ENCODE measurements around the gene PAQR9. TPM values are rescaled to one million over a fixed set of nuclear protein-coding genes. Genes with fewer than 3 reads are reported as not detected.
A peak's percentile ranks its signal among the peaks of the same experiment; 100 is the strongest.

The PAQR9 gene
- total RNA-seq, 4 donors from 2014 or later: 0.14 TPM; not detected in 3

DNA sequence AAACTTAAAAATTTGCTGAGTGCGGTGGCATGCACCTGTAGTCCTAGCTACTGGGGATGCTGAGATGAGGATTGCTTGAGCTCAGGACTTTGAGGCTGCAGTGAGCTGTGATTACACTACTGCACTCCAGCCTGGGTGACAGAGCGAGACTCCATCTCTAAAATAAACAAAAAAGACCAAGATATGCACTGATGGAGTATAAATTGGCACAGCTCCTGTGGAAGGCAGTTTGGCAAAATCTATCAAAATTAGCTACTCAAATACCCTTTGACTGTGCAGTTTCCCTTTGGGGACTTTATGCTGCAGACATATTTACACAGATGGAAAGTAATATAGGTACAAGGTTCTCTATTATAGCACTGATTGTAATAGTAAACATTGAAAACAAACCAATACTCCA, 19.8 kb upstream of the PAQR9 start:
- Histone ChIP-seq H3K4me3 (no peak overlapping the region), H3K27me3 (no peaks in the 10 kb centered on the region), H3K9me3 (no peaks in the 10 kb centered on the region), H3K27ac (no peak overlapping the region), H3K36me3 (no peaks in the 10 kb centered on the region), H3K4me1 (no peaks in the 10 kb centered on the region)
- TF ChIP-seq POLR2A (IDR thresholded peaks at IDR 0.05): no peak
- TF ChIP-seq, protein P1, sequence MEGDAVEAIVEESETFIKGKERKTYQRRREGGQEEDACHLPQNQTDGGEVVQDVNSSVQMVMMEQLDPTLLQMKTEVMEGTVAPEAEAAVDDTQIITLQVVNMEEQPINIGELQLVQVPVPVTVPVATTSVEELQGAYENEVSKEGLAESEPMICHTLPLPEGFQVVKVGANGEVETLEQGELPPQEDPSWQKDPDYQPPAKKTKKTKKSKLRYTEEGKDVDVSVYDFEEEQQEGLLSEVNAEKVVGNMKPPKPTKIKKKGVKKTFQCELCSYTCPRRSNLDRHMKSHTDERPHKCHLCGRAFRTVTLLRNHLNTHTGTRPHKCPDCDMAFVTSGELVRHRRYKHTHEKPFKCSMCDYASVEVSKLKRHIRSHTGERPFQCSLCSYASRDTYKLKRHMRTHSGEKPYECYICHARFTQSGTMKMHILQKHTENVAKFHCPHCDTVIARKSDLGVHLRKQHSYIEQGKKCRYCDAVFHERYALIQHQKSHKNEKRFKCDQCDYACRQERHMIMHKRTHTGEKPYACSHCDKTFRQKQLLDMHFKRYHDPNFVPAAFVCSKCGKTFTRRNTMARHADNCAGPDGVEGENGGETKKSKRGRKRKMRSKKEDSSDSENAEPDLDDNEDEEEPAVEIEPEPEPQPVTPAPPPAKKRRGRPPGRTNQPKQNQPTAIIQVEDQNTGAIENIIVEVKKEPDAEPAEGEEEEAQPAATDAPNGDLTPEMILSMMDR (IDR thresholded peaks at IDR 0.05): no peak
- intact Hi-C loops (cut with DNase I; ENCODE audit: low total_unique reads): no loop called here
- no peak for DNase-seq

DNA sequence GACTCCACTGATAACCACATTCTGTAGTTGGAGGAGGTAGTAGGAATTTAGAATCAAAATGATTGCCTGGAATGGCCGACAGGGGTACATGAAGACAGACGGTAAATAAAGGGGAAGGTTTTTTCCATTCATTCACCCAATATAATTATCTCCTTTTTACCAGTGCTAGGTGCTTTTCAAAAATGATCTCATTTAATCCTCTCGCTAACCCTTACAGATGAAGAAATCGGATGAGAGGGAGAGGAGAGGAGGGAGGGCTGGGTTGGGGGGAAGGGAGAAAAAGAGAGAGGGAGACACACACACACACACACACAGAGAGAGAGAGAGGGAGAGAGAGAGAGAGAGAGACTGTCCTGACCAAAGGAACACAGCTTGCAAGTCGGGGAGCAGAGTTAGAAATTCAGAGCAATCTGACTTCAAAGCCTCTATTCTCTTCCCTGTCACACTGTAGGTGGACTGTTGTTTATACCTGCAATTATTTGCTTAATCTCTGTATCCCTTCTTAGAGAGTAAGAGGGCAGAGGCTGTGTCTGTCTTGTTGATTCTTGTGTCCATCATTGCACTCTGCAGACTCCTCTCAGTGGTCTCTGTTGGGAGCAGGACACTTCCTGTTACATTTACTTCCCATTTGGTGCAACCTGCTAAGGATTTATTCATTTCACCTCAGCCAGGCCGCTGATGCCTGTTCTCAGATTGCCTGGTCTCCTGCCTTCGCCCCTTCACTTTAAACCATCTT, 18.7 kb upstream of the PAQR9 start:
- Histone ChIP-seq H3K36me3 (no peaks in the 10 kb centered on the region), H3K27ac (no peak overlapping the region)
- intact Hi-C loops (cut with DNase I; ENCODE audit: low total_unique reads): no loop called here

DNA sequence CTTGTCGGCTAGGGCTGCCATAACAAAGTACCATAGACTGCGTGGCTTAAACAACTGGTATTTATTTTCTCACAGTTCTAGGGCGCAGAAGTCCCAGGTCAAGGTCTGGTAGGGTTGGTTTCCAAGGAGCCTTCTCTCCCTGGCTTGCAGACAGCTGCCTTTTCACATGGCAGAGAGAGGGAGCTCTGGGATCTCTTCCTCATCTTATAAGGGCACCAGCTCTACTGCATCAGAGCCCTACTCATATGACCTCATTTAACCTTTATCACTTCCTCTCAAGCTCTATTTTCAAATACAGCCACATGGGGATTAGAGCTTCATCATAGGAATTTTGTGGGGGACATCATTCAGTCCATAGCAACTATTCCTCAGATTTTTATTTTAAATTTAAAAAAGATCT, 17.6 kb upstream of the PAQR9 start:
- intact Hi-C loops (cut with DNase I; ENCODE audit: low total_unique reads): no loop called here

More for the DNA sequence above, 18.7 kb upstream of the PAQR9 start:
- DNase-seq: no peak
- Histone ChIP-seq H3K27me3 (no peaks in the 10 kb centered on the region), H3K4me1 (no peaks in the 10 kb centered on the region), H3K9me3 (no peaks in the 10 kb centered on the region), H3K4me3 (no peak overlapping the region)
- TF ChIP-seq, protein P1 (IDR thresholded peaks at IDR 0.05): no peak

DNA sequence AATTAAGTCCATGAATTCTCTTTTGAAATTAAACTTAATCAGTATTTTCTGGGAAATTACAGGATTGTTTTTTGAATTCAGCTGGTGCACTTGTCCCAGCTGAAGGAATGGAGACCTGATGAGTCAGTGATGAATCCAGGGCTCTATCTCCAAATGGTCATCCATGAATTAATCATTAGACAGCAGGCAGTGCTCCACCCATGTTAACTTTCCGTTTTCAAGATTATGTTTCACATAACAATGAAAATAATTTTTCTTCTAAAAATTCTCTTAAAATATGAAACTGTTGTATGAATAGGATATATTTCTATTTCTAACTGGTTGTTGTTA, 13.9 kb upstream of the PAQR9 start:
- no peak overlapping the region for H3K27ac ChIP-seq
- TF ChIP-seq, protein P1 (IDR thresholded peaks at IDR 0.05): no peak
- TF ChIP-seq POLR2A (IDR thresholded peaks at IDR 0.05): no peak
- no peak overlapping the region for H3K4me3 ChIP-seq
- H3K4me1 ChIP-seq: no peaks in the 10 kb centered on the region
- no peak for DNase-seq
- intact Hi-C loops (cut with DNase I; ENCODE audit: low total_unique reads): no loop called here
- no peaks in the 10 kb centered on the region for H3K27me3 ChIP-seq
- no peaks in the 10 kb centered on the region for H3K36me3 ChIP-seq
- H3K9me3 ChIP-seq: no peaks in the 10 kb centered on the region

More for the DNA sequence above, 17.6 kb upstream of the PAQR9 start:
- DNase-seq: no peak
- no peaks in the 10 kb centered on the region for H3K36me3 ChIP-seq
- H3K4me3 ChIP-seq: no peak overlapping the region
- H3K4me1 ChIP-seq: no peaks in the 10 kb centered on the region
- H3K27me3 ChIP-seq: no peaks in the 10 kb centered on the region
- TF ChIP-seq, protein P1 (IDR thresholded peaks at IDR 0.05): no peak
- TF ChIP-seq POLR2A (IDR thresholded peaks at IDR 0.05): no peak
- H3K27ac ChIP-seq: no peak overlapping the region
- H3K9me3 ChIP-seq: no peaks in the 10 kb centered on the region

DNA sequence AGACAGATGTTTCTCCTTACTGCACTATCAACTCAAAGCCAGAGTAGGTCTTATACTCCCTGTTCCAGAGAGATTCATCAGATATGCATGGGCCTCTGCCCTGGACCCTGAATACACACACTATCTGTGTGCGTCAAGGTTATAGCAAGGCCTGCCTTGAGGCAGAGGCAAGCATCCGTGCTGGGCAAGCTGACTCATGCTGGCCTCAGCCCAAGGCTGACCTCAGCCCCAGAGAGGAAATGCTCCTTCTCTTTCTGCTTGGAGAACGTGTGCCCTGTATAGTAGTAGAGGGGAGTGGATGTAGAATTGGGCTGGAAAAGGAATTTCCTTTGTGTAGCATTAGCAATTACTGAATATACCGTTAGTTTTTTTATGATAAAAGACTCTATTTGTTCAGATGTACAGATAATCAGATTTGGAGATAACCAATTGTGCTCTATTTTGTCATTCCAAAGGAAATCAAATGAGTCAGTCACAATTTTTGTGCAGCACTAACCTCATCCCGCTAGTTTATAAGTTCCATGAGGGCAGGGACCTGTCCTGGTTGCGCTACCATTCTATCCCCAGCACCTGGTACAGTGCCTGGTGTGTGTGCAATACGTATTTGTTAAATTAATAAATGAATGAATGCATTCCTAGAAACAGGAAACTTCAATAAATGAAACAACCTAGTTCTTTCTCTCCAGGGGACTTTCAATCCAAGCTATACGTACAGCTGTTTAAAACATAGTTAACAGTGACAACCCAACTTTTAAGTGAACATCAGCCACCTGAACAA, 13.3 kb upstream of the PAQR9 start:
- Histone ChIP-seq H3K27ac (no peak overlapping the region), H3K27me3 (no peaks in the 10 kb centered on the region), H3K36me3 (no peaks in the 10 kb centered on the region), H3K4me3 (no peak overlapping the region), H3K9me3 (no peaks in the 10 kb centered on the region), H3K4me1 (no peaks in the 10 kb centered on the region)
- no peak for TF ChIP-seq POLR2A (IDR thresholded peaks at IDR 0.05)
- TF ChIP-seq, protein P1 (IDR thresholded peaks at IDR 0.05): no peak
- DNase-seq: peak; percentile 42 to 68
- intact Hi-C loops (cut with DNase I; ENCODE audit: low total_unique reads): no loop called here

Measured in uterus (tissue), 4 donors.